ENCODE results near the gene PRDM2. TPM values are rescaled to one million over a fixed set of nuclear protein-coding genes. Genes with fewer than 3 reads are reported as not detected.

PRDM2 gene
- total and polyA plus RNA-seq, 2 of the 13 experiments (the other 11 are each of a cell fraction or from before 2014, with no cell fraction given): 4.0 to 6.5 TPM

- no peak for TF ChIP-seq IRF9 (CRISPR knock-in tag; IDR thresholded peaks at IDR 0.05; ENCODE audit: borderline replicate concordance)
- TF ChIP-seq FOXM1 (CRISPR knock-in tag; IDR thresholded peaks at IDR 0.05): no peak
- TF ChIP-seq ZNF670 (CRISPR knock-in tag; IDR thresholded peaks at IDR 0.05; ENCODE audit: borderline replicate concordance): no peak
- no peak for TF ChIP-seq MTA3 (CRISPR knock-in tag; IDR thresholded peaks at IDR 0.05)
- TF ChIP-seq ZNF709 (CRISPR knock-in tag; IDR thresholded peaks at IDR 0.05): no peak
- TF ChIP-seq ATF4 (CRISPR knock-in tag; IDR thresholded peaks at IDR 0.05): no peak
- TF ChIP-seq, protein P1, sequence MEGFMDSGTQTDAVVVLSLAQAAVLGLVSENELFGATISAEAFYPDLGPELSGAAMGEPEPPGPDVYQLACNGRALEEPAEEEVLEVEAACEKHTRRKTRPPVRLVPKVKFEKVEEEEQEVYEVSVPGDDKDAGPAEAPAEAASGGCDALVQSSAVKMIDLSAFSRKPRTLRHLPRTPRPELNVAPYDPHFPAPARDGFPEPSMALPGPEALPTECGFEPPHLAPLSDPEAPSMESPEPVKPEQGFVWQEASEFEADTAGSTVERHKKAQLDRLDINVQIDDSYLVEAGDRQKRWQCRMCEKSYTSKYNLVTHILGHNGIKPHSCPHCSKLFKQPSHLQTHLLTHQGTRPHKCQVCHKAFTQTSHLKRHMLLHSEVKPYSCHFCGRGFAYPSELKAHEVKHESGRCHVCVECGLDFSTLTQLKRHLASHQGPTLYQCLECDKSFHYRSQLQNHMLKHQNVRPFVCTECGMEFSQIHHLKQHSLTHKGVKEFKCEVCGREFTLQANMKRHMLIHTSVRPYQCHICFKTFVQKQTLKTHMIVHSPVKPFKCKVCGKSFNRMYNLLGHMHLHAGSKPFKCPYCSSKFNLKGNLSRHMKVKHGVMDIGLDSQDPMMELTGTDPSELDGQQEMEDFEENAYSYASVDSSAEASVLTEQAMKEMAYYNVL (CRISPR knock-in tag; IDR thresholded peaks at IDR 0.05; ENCODE audit: borderline replicate concordance): no peak
- TF ChIP-seq PRDM15 (CRISPR knock-in tag; IDR thresholded peaks at IDR 0.05): no peak
- TF ChIP-seq NFE2L2 (IDR thresholded peaks at IDR 0.05; ENCODE audit: low read length): no peak
- TF ChIP-seq, protein P2, sequence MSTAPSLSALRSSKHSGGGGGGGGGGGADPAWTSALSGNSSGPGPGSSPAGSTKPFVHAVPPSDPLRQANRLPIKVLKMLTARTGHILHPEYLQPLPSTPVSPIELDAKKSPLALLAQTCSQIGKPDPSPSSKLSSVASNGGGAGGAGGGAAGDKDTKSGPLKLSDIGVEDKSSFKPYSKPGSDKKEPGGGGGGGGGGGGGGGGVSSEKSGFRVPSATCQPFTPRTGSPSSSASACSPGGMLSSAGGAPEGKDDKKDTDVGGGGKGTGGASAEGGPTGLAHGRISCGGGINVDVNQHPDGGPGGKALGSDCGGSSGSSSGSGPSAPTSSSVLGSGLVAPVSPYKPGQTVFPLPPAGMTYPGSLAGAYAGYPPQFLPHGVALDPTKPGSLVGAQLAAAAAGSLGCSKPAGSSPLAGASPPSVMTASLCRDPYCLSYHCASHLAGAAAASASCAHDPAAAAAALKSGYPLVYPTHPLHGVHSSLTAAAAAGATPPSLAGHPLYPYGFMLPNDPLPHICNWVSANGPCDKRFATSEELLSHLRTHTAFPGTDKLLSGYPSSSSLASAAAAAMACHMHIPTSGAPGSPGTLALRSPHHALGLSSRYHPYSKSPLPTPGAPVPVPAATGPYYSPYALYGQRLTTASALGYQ (CRISPR knock-in tag; IDR thresholded peaks at IDR 0.05): no peak
- TF ChIP-seq ZBTB21 (CRISPR knock-in tag; IDR thresholded peaks at IDR 0.05): no peak
- no peak for TF ChIP-seq ZNF275 (CRISPR knock-in tag; IDR thresholded peaks at IDR 0.05; ENCODE audit: borderline replicate concordance)
- TF ChIP-seq ZNF800 (CRISPR knock-in tag; IDR thresholded peaks at IDR 0.05): no peak
- no peak for TF ChIP-seq ISX (CRISPR knock-in tag; conservative IDR thresholded peaks at IDR 0.05)
- no peak for TF ChIP-seq TCF7 (IDR thresholded peaks at IDR 0.05; ENCODE audit: low read depth)
These were observed 49.8 kb downstream of the PRDM2 start (continued) for GRCh38 chr1:13749543-13750341.

Measured in HepG2 (cell line).